ENCODE measurements around the gene HS3ST4.
A peak's percentile ranks its signal among the peaks of the same experiment; 100 is the strongest.

Gene HS3ST4

GRCh38 chr16:25828510-25828909 lies 136.8 kb downstream of the HS3ST4 start:
- no peak for DNase-seq

DNA sequence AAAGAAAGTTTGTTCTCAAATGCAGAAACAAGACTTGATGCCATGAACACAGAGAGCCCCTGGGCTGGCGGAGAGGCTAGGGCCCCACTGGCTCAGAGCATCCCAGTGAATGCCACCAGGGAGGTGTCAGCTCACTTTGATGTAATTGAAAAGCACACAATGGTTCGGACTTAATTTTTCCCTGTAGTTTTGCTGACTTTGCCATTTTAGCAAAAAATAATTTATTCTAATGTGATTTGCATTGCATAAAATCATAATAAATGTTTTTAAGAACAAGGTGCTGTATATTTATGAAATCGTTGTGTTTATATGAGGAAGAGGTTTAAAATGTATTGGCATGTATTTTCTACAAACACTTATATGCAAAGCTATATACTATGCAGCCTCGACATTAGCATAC lies 140.5 kb downstream of the HS3ST4 start:
- DNase-seq, result no peak

DNA sequence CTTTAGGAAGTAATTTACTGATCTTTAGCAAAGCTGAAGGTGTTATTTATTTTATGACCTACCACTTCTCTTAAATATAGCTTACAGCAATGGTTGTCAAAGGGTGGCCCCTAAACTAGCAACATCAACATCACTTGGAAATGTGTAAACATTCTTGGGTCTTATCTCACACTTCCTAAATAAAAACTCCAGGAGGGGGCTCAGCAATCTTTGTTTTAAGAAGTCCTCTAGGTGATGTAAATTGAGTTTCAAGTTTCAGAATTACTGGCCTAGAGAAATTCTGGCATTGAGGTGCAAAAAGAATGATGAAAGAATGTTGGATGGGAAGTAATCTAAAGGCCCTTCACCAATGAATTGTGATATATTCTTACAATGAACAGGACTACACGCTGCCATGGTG lies 142.3 kb downstream of the HS3ST4 start:
- DNase-seq, result no peak

DNA sequence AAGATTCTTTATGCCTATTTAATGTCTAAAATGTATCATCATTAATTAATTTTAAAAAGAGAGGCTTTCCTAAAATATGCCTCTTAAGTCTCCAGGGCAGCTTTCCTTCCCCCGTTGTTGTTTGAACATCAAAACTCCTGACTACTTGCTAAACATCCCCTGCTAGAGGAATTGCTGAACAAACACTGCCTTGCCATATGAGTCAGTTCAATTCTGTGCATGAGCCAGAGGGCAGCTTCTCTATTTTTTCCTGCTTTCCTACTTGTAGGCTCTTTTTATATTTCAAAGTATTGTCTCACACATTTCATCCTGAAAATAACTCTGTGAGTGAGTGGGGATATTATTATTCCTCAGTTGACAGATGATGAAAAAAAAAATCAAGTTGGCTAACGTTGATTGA lies 143.4 kb downstream of the HS3ST4 start:
- no peak for DNase-seq

DNA sequence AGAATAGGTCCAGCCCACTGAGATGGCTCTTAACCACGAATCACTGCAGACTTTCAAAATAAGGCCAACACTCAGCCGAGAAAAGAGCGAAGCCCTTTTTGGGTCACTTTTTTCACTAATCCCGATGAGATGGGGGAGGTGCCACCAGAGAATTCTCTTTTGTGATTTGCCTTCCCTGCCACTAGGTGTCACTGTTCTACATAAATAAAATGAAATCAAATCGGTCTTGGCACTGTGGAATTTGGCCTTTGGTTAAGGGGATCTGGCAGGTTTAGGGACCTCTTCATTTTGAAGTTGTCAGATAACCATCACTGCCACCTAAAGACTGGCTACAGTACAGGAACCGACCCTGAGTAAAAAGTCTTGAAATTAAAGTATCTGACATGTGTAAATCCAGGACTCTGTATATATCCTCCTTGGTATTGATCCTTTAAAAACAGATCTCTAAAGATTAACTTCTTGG lies 147.0 kb downstream of the HS3ST4 start:
- peak; percentile 47 for DNase-seq

GRCh38 chr16:25841761-25842160 lies 150.0 kb downstream of the HS3ST4 start:
- DNase-seq, result no peak

- no peak for DNase-seq
Measured at GRCh38 chr16:25845901-25846300, 154.1 kb downstream of the HS3ST4 start.

- DNase-seq, result no peak
Measured at GRCh38 chr16:25854141-25854540, 162.4 kb downstream of the HS3ST4 start.

DNA sequence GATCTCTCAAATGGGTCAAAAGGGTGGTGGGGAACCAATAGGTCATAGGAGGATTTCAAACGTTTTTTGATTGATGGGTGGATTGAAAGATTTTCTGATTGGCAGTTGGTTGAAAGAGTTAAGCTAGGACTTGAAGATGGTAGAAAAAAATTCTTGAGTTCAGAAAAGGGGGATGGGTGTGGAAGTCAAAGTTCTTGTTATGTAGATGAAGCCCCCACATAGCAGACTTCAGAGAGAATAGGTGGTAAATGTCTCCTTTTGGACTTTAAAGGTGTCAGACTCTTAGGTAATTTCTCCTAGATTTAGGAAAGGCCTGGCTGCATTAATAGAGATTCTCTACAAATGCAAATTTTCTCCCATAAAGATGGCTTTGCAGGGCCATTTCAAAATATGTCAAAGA lies 163.3 kb downstream of the HS3ST4 start:
- DNase-seq, result no peak

DNA sequence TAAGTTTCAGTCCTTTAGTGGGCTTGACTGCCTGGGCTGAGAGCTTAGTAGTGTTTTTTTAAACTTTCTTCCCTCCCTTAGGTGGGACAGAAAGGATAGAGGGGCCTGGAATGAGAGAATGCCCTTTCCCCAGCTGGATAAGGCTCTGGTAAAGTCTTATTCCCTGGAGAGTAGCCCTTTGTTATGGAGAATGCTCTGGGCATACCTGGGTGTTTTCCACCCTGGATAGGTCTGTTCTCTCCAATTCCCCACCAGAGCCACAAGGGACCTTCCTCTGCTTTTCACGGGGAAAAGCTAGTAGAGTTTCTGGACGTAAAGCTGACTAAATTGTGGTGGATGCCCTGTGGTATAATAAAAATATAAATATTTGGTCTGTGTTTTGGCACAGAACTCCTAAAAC lies 164.1 kb downstream of the HS3ST4 start:
- DNase-seq, result no peak

GRCh38 chr16:25859645-25860044 lies 167.9 kb downstream of the HS3ST4 start:
- no peak for DNase-seq

- DNase-seq, result no peak
Measured at GRCh38 chr16:25867041-25867440, 175.3 kb downstream of the HS3ST4 start.

DNA sequence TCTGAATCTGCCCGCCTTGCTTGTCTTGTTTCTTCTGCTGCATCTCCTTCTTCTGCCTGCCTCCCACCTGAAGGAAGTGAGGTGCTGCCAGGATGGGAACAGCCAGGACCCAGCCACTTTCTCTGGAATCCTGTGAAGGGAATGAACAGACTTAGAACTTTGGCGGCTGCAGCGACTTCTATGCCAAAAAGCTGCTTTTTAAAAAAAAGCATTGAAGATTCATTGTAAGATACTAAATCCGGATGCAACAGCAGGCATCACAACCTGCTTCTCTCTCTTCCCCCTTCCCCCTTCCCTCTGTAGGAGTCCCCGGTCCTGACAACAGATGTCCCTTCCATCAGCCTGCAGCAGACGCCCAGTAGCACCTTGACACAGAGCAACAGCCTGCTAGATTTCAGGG lies 176.3 kb downstream of the HS3ST4 start:
- DNase-seq, result no peak

- DNase-seq, result no peak
Measured at GRCh38 chr16:25868706-25869370, 177.1 kb downstream of the HS3ST4 start.

DNA sequence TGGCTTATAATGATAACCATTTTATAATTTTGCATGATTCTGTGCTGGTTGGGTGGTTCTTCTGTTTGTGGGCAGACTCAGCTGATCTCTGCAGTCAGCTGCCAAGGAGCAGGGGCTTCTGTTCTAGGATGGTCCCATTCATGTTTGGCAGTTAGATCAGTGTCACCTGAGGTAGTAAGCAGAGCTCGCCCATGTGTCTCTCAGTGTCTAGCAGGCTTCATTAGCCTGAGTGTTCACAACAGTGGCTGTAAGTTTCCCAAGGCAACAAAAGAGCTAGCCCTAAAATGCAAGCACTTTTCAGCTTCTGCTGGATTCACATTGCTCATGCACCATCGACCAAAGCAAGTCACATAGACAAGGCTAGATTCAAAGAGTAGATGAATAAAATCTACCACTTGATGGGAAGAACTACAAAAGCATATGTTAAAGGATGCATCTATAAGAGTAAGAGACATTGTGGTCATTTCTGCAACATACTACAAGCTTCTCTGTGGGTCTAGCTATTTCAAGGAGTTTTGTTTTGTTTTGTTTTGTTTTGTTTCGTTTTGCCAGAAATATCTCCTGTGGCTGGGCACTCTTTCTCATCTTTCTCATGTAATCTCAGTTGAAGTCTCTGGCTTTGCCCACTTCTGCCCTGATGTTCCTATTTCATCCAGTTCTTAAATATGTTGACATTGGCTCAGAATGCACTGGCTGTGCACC lies 180.8 kb downstream of the HS3ST4 start:
- no peak for DNase-seq

DNA sequence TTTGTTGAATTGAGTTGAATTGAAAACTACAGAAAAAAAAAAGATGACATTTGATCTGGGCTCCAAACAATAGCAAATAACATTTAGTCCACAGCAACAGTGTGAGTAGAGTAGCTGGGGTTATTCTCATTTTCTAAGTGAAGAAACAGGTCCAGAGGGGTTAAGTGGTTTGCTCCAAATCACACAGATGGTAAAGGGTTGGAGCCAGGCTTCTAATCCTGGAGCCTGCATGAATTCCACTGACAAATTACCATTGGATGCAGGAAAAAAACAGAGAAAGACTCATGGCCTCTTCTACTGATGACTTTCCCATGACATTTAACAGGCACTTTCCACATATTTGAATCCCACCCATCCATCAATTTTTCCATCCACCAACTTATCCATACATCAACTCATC lies 182.4 kb downstream of the HS3ST4 start:
- DNase-seq, result no peak

- no peak for DNase-seq
Measured at GRCh38 chr16:25875956-25876598, 184.3 kb downstream of the HS3ST4 start.

DNA sequence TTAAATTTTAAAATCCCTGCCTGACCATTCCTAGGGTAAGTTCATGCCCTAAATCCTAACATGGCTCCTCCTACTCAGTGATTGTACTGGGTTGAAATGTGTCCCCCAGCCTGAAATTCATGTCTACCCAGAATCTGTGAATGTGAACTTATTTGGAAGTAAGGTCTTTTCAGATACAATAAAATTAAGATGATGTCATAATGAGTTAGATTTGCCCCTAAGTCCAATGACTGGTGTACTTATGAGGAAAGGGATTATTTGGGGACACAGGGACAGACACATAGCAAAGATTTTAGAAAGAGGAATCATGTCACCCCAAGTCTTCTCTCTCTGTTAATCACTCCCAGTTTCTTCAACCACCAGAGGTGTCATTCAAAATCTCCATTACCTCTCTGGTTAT lies 185.3 kb downstream of the HS3ST4 start:
- no peak for DNase-seq

GRCh38 chr16:25886598-25886997 lies 194.8 kb downstream of the HS3ST4 start:
- no peak for DNase-seq

GRCh38 chr16:25888868-25889267 lies 197.1 kb downstream of the HS3ST4 start:
- no peak for DNase-seq

DNA sequence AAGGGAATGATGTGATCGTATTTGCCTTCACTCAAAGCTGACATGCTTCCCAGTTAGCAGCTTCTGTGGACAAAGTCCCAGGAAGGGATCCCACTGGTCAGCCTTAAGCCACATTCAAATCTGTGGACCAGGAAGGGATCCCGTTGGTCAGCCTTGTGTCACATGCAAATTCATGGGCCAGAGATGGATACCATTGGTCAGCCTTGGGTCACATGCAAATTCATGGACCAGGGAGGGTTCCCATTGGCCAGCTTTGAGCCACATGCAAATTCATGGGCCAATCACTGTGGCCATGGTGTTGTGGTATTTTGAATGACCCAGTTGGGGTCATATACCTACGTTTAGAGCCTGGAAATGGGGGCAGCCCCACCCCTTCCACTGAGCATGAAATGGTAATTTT lies 201.6 kb downstream of the HS3ST4 start:
- DNase-seq, result no peak

DNA sequence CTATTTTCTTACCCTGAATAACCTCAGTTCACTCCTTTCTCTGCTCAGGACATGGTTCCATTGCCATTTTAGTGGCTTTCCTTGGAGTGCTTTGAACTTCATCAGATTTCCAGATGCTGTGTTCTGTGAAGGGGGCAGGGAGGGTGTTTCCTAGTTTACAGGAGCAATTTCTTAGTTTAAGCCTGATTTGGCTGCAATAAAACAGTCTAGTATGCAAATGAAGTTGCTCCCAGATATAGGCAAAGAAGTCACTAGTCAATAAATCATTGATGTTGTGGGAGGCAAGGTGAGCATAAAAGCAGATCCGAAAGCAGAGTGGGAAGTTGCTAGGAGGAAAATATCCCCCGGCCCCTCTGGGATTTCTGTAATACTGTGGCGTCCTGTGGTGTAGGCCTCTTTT lies 202.3 kb downstream of the HS3ST4 start:
- DNase-seq, result no peak

- DNase-seq, result no peak
Measured at GRCh38 chr16:25895380-25895779, 203.6 kb downstream of the HS3ST4 start.

DNA sequence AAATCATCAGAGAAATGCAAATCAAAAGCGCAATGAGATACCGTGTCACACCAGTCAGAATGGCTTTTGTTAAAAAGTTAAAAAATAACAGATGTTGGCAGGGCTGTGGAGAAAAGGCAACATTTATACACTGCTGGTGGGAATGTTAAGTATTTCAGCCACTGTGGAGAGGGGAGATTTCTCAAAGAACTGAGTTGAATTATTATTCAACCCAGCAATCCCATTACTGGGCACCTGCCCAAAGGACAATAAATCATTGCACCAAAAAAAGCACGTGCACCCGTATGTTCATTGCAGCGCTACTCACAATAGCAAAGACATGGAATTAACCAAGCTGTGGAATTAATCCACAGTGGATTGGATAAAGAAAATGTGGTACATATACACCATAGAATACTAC lies 204.7 kb downstream of the HS3ST4 start:
- DNase-seq, result no peak
